ENCODE data around the gene RTKN2.
A peak's percentile ranks its signal among the peaks of the same experiment; 100 is the strongest.

Gene RTKN2

DNA sequence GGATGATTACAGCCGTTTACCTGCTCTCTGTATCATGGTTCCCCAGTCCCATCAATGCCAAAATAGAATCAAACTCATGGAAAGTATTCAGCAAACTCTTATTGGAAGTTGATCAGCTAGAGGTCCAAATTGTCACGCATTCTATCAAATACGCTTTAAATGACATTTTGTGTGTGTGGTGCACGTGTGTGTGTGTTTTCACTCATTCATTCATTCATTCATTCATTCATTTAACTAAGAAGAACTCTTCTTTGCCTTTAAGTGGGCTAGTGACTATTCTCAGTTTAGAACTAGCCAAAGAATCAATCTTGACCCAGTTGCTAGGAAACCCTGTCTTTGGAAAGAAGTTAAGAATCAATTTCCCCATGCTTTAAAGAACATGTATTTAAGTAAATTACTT, 102.8 kb downstream of the RTKN2 start:
- no peak overlapping the region for H3K4me3 ChIP-seq (ENCODE audit: low read length)
- TF ChIP-seq CTCF (conservative IDR thresholded peaks at IDR 0.05; ENCODE audit: low read length): no peak
- no peak for DNase-seq (ENCODE audit: low read depth)

GRCh38 chr10:62163024-62163423, 105.6 kb downstream of the RTKN2 start:
- H3K4me3 ChIP-seq (ENCODE audit: low read length): no peak overlapping the region
- DNase-seq (ENCODE audit: low read depth): no peak
- no peak for TF ChIP-seq CTCF (conservative IDR thresholded peaks at IDR 0.05; ENCODE audit: low read length)

DNA sequence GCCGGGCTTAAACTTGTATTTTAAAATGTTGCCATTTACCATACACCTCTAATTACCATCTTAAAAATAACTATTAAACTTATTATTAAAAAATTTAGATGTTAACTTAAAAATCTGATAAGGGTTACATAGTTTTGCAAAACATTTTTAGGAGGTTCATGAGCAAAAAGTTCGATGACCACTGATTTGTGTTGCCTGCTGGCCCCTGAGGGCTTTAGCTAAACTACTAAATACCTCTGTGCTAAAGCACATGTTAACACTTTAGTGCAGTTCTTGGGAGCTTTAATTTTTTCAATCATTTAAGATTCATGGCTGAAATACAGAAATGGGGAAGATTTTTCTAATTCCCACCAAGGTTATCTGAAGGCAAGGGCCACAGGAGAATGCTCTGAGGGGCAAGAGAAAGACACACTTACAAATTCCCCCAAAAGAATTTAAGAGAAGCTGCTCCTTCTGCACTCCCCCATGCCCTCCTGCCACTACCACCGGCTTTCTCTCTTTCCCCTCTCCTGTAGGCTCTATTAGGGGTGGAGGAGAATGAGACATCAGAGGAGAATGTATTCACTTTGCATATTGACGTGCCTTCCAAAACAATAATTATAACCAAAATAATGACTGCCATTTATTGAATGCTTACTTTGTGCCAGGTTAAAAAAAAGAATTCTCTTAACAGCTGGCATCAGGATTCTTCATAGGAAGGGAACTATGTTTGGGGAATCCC, 106.2 kb downstream of the RTKN2 start:
- peak; percentile 10 for DNase-seq (ENCODE audit: low read depth)
- no peak overlapping the region for H3K4me3 ChIP-seq (ENCODE audit: low read length)
- no peak for TF ChIP-seq CTCF (conservative IDR thresholded peaks at IDR 0.05; ENCODE audit: low read length)

GRCh38 chr10:62159351-62159750, 109.3 kb downstream of the RTKN2 start:
- no peak for DNase-seq (ENCODE audit: low read depth)
- H3K4me3 ChIP-seq (ENCODE audit: low read length): no peak overlapping the region
- TF ChIP-seq CTCF (conservative IDR thresholded peaks at IDR 0.05; ENCODE audit: low read length): no peak

GRCh38 chr10:62157601-62158000, 111.0 kb downstream of the RTKN2 start:
- DNase-seq (ENCODE audit: low read depth): no peak
- H3K4me3 ChIP-seq (ENCODE audit: low read length): no peak overlapping the region
- TF ChIP-seq CTCF (conservative IDR thresholded peaks at IDR 0.05; ENCODE audit: low read length): no peak

DNA sequence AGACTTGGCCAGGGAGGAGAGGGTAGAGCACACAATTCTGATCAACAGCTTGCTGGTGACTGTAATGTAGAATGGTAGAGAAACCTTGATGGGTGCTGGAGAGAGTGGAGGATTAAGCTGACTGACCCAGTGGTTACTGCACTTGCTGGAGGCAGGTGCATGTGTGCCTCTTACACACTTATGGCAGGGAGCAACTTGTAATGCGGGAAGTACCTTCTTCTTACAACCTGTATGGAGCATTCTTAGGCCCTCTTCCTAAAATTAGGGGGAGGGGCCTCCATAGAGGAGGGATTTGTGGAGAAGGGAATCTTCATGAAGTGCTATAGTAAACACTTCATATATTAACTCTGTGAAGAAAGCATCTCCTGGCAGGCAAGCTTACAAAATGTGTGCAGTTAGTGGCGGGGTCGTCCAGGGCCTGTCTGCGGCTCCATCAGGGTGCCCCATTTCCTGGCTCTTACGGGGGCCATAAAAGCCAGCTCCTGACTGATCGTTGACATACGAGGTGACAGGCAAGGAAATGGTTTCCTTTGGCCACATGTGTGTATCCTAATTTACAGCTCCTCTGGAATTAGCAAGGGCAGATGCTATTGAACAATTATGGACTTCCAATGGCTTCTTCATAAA, 113.5 kb downstream of the RTKN2 start:
- no peak for DNase-seq (ENCODE audit: low read depth)
- no peak for TF ChIP-seq CTCF (conservative IDR thresholded peaks at IDR 0.05; ENCODE audit: low read length)
- H3K4me3 ChIP-seq (ENCODE audit: low read length): no peak overlapping the region

DNA sequence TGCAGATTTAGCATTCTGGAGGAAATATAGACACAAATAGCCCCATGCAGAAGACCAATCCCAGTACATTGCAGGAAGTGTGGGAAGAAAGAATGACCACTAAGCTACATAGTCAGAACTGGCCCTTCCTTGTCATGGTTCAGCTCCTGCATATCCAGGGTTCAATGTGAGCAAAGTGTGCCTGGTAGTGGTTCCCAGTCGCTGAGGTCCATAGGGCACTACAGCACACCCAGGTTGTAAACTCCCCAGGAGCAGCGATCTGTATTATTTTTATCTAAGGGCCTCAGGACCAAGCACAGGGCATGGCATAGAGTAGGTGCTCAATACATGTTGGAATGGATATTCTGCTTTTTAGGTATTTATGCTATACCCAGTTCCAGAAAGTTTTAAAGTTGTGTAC, 114.4 kb downstream of the RTKN2 start:
- H3K4me3 ChIP-seq (ENCODE audit: low read length): no peak overlapping the region
- DNase-seq (ENCODE audit: low read depth): no peak
- no peak for TF ChIP-seq CTCF (conservative IDR thresholded peaks at IDR 0.05; ENCODE audit: low read length)
